ENCODE measurements around the gene POP7. TPM values are rescaled to one million over a fixed set of nuclear protein-coding genes. Genes with fewer than 3 reads are reported as not detected.

Gene POP7
- polyA plus RNA-seq, 1 donor from 2014 or later, result 92.1 TPM

- Histone ChIP-seq H3K27me3 (ENCODE audit: insufficient read depth, low read depth, low read length) (no peaks in the 10 kb centered on the region), H3K79me2 (replicated peaks; ENCODE audit: insufficient read depth, low read length) (peaks cover 17% of the 10 kb centered on the region), H3K4me3 (ENCODE audit: low read length) (no peak overlapping the region), H2AFZ (ENCODE audit: low read depth, low read length) (no peak overlapping the region), H3F3A (ENCODE audit: insufficient read depth, low read length, poor library complexity, severe bottlenecking) (no peaks in the 10 kb centered on the region), H3K36me3 (ENCODE audit: insufficient read depth, low read length) (no peaks in the 10 kb centered on the region), H3K9ac (ENCODE audit: low read length) (no peak overlapping the region), H4K20me1 (ENCODE audit: insufficient read depth) (peaks cover 8% of the 10 kb centered on the region), H3K9me2 (ENCODE audit: insufficient read depth, low read length) (no peaks in the 10 kb centered on the region), H3K9me3 (ENCODE audit: low read length) (no peaks in the 10 kb centered on the region), H3K4me2 (ENCODE audit: low read length) (no peak overlapping the region), H3K27ac (ENCODE audit: low read length) (no peak overlapping the region)
- TF ChIP-seq EP300 (conservative IDR thresholded peaks at IDR 0.05; ENCODE audit: poor library complexity, severe bottlenecking) (no peak), MXI1 (conservative IDR thresholded peaks at IDR 0.05; ENCODE audit: poor library complexity, severe bottlenecking) (no peak), TAF1 (IDR thresholded peaks at IDR 0.05; ENCODE audit: low read depth) (no peak), POLR2AphosphoS5 (IDR thresholded peaks at IDR 0.05) (no peak), SMC3 (conservative IDR thresholded peaks at IDR 0.05; ENCODE audit: poor library complexity) (no peak), EZH2 (IDR thresholded peaks at IDR 0.05; ENCODE audit: borderline replicate concordance, insufficient read depth, low read length, poor library complexity, severe bottlenecking) (no peak), RAD21 (conservative IDR thresholded peaks at IDR 0.05) (no peak)
- TF ChIP-seq, protein P1, sequence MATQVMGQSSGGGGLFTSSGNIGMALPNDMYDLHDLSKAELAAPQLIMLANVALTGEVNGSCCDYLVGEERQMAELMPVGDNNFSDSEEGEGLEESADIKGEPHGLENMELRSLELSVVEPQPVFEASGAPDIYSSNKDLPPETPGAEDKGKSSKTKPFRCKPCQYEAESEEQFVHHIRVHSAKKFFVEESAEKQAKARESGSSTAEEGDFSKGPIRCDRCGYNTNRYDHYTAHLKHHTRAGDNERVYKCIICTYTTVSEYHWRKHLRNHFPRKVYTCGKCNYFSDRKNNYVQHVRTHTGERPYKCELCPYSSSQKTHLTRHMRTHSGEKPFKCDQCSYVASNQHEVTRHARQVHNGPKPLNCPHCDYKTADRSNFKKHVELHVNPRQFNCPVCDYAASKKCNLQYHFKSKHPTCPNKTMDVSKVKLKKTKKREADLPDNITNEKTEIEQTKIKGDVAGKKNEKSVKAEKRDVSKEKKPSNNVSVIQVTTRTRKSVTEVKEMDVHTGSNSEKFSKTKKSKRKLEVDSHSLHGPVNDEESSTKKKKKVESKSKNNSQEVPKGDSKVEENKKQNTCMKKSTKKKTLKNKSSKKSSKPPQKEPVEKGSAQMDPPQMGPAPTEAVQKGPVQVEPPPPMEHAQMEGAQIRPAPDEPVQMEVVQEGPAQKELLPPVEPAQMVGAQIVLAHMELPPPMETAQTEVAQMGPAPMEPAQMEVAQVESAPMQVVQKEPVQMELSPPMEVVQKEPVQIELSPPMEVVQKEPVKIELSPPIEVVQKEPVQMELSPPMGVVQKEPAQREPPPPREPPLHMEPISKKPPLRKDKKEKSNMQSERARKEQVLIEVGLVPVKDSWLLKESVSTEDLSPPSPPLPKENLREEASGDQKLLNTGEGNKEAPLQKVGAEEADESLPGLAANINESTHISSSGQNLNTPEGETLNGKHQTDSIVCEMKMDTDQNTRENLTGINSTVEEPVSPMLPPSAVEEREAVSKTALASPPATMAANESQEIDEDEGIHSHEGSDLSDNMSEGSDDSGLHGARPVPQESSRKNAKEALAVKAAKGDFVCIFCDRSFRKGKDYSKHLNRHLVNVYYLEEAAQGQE (IDR thresholded peaks at IDR 0.05; ENCODE audit: borderline replicate concordance), result no peak
- TF ChIP-seq, protein P2, sequence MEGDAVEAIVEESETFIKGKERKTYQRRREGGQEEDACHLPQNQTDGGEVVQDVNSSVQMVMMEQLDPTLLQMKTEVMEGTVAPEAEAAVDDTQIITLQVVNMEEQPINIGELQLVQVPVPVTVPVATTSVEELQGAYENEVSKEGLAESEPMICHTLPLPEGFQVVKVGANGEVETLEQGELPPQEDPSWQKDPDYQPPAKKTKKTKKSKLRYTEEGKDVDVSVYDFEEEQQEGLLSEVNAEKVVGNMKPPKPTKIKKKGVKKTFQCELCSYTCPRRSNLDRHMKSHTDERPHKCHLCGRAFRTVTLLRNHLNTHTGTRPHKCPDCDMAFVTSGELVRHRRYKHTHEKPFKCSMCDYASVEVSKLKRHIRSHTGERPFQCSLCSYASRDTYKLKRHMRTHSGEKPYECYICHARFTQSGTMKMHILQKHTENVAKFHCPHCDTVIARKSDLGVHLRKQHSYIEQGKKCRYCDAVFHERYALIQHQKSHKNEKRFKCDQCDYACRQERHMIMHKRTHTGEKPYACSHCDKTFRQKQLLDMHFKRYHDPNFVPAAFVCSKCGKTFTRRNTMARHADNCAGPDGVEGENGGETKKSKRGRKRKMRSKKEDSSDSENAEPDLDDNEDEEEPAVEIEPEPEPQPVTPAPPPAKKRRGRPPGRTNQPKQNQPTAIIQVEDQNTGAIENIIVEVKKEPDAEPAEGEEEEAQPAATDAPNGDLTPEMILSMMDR (IDR thresholded peaks at IDR 0.05; ENCODE audit: poor library complexity, severe bottlenecking), result no peak
Measured at GRCh38 chr7:100685049-100685605, 20.8 kb upstream of the POP7 start.

DNA sequence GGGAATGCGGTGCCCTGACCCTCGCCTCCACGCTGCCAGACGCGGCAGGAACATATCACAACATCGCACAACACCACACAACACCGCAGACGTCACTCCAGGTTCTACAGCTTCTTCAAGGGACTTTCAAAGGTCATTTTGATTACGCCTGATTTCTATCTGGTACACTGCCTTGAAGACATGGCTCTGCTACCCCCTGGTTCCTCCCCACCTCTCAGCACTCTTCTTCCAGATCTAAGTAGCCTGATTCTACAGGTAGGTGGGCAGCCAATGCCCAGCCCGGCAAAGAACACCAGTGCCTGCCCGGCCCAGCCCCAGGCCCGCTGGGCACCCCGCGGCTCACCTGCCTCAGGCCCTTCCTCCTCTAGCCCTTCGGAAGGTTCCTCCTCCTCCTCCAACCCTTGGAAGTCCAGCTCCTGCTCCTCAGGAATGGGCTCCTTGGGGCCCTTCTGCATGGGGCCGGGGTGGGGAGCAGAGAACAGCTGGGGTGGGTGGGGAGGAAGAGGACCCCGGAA lies 20.2 kb upstream of the POP7 start:
- Histone ChIP-seq H3K27me3 (ENCODE audit: insufficient read depth, low read depth, low read length) (no peaks in the 10 kb centered on the region), H3K9me2 (ENCODE audit: insufficient read depth, low read length) (no peaks in the 10 kb centered on the region), H3K4me3 (ENCODE audit: low read length) (no peak overlapping the region), H3K79me2 (replicated peaks; ENCODE audit: insufficient read depth, low read length) (peaks cover 21% of the 10 kb centered on the region), H3K9me3 (ENCODE audit: low read length) (no peaks in the 10 kb centered on the region), H3F3A (ENCODE audit: insufficient read depth, low read length, poor library complexity, severe bottlenecking) (no peaks in the 10 kb centered on the region), H3K27ac (ENCODE audit: low read length) (no peak overlapping the region), H3K4me2 (ENCODE audit: low read length) (no peak overlapping the region), H3K9ac (ENCODE audit: low read length) (no peak overlapping the region), H4K20me1 (ENCODE audit: insufficient read depth) (peaks cover 10% of the 10 kb centered on the region), H3K36me3 (ENCODE audit: insufficient read depth, low read length) (no peaks in the 10 kb centered on the region), H2AFZ (ENCODE audit: low read depth, low read length) (no peak overlapping the region)
- TF ChIP-seq EZH2 (IDR thresholded peaks at IDR 0.05; ENCODE audit: borderline replicate concordance, insufficient read depth, low read length, poor library complexity, severe bottlenecking), result no peak
- no peak for TF ChIP-seq TAF1 (IDR thresholded peaks at IDR 0.05; ENCODE audit: low read depth)
- TF ChIP-seq POLR2AphosphoS5 (IDR thresholded peaks at IDR 0.05), result no peak
- TF ChIP-seq MXI1 (conservative IDR thresholded peaks at IDR 0.05; ENCODE audit: poor library complexity, severe bottlenecking), result no peak
- no peak for TF ChIP-seq EP300 (conservative IDR thresholded peaks at IDR 0.05; ENCODE audit: poor library complexity, severe bottlenecking)
